Measurements from ENCODE around the gene TTYH1. TPM values are rescaled to one million over a fixed set of nuclear protein-coding genes. Genes with fewer than 3 reads are reported as not detected.

Gene TTYH1
- total RNA-seq, 2 donors from 2014 or later = not detected

DNA sequence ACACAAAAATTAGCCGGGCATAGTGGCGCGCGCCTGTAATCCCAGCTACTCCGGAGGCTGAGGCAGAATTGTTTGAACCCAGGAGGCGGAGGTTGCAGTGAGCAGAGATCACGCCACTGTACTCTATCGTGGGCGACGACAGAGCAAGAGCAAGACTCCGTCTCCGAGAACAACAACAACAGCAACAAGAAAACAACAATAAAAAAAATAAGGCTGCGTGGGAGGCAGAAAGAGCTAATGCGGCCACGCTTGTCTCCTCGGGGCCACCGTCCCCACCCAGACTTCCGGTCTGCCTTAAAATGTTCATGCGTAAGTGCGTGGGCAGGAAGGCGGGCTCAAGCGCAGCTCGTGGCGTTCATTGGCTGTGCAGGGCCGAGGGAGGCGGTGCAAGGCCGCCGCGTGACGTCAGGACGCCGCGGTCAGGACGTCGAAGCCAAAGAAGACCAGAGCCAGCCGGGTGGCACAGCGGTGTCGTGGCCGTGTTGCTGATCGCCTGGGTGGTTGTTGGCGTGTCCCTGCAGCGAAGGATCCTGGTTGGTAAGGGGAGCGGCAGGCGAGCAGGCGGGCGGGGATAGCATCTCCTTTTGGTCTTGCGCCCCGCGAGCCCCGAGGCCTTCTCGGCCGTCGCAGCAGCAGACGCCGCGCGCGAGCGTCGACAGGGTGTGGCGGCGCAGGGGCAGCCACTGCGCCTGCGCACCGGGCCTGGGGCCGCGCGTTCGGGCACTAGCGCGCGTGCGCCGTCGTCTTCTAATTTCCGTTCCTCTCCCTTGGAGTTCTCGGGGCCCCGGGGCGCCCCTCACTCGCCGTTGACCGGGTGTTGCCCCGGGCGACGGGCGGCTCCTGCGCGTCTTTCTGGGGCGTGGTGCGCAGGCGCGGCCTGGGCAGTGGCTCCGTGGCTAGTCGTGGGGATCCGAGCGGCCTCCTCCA is 33.8 kb downstream of the TTYH1 start, which contains the start of gene LENG8:
Gene LENG8 (plus strand): TSS at position 426 of the 927 bp plus-strand sequence. CDS start 2,146 bp downstream, outside the sequence.
- ATAC-seq = peak; percentile 93
- Mint-ChIP-seq H3K36me3 (ENCODE audit: low read depth) (peaks cover 11% of the 10 kb centered on the region), H3K27me3 (no peaks in the 10 kb centered on the region), H3K4me3 (peak within 1 kb of the TSS; percentile 100), H3K4me1 (peaks cover 37% of the 10 kb centered on the region), H3K27ac (peak within 1 kb of the TSS; percentile 100)
- DNase-seq = peak; percentile 94 to 96 (median 96)
- H3K9me3 ChIP-seq (ENCODE audit: control insufficient read depth, low read length, poor library complexity, severe bottlenecking) = no peaks in the 10 kb centered on the region

DNA sequence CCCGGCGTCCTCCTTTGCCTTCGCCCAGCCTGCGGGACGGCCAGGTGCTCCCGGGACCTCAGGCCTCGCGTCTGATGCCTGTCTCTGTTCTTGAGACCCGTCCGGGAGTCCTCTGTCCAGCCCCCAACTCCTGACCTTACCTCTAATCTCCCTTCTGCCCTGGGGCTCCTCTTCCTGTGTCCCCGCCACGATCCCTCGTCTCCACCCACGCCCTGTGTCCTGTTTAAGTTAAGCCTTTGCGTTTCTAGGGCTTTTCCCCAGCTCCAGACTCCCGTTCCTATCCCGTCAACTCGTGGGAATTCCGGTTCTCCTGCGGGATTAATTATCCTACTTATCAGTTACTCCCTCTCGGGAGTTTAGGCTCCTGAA is 34.4 kb downstream of the TTYH1 start:
- H3K27me3 Mint-ChIP-seq = no peaks in the 10 kb centered on the region
- H3K4me3 Mint-ChIP-seq = peak overlapping the region; percentile 100
- ATAC-seq = no peak
- no peak for DNase-seq
- H3K4me1 Mint-ChIP-seq = peaks cover 37% of the 10 kb centered on the region
- peaks cover 11% of the 10 kb centered on the region for H3K36me3 Mint-ChIP-seq (ENCODE audit: low read depth)
- peak overlapping the region; percentile 100 for H3K27ac Mint-ChIP-seq
- no peaks in the 10 kb centered on the region for H3K9me3 ChIP-seq (ENCODE audit: control insufficient read depth, low read length, poor library complexity, severe bottlenecking)

DNA sequence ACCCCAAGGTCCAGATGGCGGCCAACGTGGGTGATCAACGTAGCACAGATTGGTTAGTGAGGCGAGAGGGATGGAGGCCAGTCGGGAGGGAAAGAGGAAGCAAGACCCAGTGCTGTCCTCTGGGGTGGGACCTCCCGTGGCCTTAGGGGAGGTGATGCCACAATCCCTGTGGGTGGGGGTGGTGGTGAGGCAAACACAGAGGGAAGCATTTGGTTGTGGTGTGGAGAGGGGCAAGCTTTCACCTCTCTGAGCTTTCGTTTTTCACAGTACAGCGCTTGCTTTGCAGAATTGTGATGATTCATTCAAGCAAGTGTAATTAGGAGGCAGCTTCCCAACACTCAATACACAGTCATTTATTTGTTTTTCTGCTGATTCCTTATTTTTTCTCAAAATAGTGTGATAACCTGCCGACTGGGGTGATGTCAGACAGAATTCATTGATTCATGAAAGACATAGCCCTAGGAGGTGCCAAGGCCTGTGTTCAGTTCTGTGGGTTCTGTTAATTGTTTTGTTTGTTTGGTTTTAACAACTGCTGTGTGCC is 36.1 kb downstream of the TTYH1 start:
- Mint-ChIP-seq H3K27me3 (no peaks in the 10 kb centered on the region), H3K4me1 (peaks cover 37% of the 10 kb centered on the region), H3K36me3 (ENCODE audit: low read depth) (peaks cover 11% of the 10 kb centered on the region), H3K4me3 (peak overlapping the region; percentile 100), H3K27ac (peak overlapping the region; percentile 100)
- no peaks in the 10 kb centered on the region for H3K9me3 ChIP-seq (ENCODE audit: control insufficient read depth, low read length, poor library complexity, severe bottlenecking)
- DNase-seq = no peak
- no peak for ATAC-seq

DNA sequence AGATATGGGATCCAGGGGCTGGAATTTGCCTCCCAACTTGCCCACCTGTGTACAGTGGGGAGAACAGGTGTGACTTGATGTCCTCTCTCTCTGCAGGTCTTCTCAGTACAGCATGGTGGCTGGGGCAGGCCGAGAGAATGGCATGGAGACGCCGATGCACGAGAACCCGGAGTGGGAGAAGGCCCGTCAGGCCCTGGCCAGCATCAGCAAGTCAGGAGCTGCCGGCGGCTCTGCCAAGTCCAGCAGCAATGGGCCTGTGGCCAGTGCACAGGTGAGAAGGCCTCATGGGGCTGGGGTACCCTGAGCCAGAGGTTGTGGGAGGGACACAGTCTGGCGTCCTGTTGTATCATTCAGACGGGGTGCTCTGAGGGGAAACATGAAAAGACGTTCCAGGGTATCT is 36.7 kb downstream of the TTYH1 start:
- Mint-ChIP-seq H3K27ac (peak overlapping the region; percentile 100), H3K27me3 (no peaks in the 10 kb centered on the region), H3K36me3 (ENCODE audit: low read depth) (peaks cover 11% of the 10 kb centered on the region), H3K4me3 (no peak overlapping the region), H3K4me1 (peaks cover 37% of the 10 kb centered on the region)
- no peak for DNase-seq
- ATAC-seq = no peak
- no peaks in the 10 kb centered on the region for H3K9me3 ChIP-seq (ENCODE audit: control insufficient read depth, low read length, poor library complexity, severe bottlenecking)

DNA sequence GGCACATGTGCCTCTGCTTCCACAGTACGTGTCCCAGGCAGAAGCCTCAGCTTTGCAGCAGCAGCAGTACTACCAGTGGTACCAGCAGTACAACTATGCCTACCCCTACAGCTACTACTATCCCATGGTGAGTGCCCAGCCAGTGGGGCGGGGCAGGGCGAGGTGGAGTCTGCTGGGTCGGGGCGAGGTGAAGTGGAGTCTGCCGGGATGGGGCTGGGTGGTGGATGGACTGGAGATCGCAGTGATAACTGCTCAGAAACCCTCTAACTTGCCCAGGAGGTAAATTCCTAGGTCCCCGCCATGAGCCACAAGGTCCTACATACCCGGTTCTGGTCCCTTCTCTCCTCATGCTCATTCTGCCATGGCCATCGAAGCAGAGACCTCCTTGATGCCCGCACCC is 37.4 kb downstream of the TTYH1 start:
- no peak for DNase-seq
- no peak overlapping the region for H3K27ac Mint-ChIP-seq
- H3K4me1 Mint-ChIP-seq = peaks cover 34% of the 10 kb centered on the region

DNA sequence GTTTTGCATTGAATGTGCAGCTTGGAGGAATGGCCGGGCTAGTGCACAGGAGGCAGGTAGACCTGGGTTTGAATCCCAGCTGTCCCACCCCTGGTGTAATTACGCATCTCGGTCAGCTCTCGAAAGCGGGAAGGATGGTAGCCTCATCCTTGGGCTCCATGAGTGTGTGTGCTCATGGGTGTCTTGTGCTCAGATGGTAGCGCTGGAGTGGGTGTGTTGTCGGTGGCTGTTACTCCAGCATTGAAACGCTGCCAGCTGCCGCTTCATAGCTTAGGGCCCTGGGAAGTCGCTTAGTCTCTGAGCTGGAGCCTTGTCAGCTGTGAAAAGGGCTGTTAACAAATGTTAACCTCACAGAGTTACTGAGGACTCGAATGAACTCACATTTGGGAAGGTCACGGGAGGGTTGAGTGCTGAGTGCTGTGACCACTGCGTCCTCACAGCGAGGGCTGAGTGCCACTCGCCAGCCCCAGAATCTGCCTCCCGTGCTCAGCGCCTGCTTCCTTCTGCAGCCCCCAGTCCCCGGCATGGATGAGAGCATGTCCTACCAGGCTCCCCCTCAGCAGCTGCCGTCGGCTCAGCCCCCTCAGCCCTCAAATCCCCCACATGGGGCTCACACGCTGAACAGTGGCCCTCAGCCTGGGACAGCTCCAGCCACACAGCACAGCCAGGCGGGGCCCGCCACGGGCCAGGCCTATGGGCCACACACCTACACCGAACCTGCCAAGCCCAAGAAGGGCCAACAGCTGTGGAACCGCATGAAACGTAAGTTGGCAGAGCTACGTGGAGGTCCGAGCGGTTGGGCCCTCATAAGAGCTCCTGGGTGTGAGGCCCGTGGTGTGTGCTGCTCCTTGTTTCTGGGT is 38.9 kb downstream of the TTYH1 start:
- Mint-ChIP-seq H3K36me3 (ENCODE audit: low read depth) (peaks cover 14% of the 10 kb centered on the region), H3K27me3 (no peaks in the 10 kb centered on the region), H3K4me3 (peak overlapping the region; percentile 21), H3K27ac (peak overlapping the region; percentile 74), H3K4me1 (peaks cover 37% of the 10 kb centered on the region)
- DNase-seq = no peak
- ATAC-seq = no peak
- H3K9me3 ChIP-seq (ENCODE audit: control insufficient read depth, low read length, poor library complexity, severe bottlenecking) = no peaks in the 10 kb centered on the region

More for the DNA sequence above, 37.4 kb downstream of the TTYH1 start:
- Mint-ChIP-seq H3K36me3 (ENCODE audit: low read depth) (peaks cover 11% of the 10 kb centered on the region), H3K4me3 (no peak overlapping the region), H3K27me3 (no peaks in the 10 kb centered on the region)
- H3K9me3 ChIP-seq (ENCODE audit: control insufficient read depth, low read length, poor library complexity, severe bottlenecking) = no peaks in the 10 kb centered on the region
- no peak for ATAC-seq

DNA sequence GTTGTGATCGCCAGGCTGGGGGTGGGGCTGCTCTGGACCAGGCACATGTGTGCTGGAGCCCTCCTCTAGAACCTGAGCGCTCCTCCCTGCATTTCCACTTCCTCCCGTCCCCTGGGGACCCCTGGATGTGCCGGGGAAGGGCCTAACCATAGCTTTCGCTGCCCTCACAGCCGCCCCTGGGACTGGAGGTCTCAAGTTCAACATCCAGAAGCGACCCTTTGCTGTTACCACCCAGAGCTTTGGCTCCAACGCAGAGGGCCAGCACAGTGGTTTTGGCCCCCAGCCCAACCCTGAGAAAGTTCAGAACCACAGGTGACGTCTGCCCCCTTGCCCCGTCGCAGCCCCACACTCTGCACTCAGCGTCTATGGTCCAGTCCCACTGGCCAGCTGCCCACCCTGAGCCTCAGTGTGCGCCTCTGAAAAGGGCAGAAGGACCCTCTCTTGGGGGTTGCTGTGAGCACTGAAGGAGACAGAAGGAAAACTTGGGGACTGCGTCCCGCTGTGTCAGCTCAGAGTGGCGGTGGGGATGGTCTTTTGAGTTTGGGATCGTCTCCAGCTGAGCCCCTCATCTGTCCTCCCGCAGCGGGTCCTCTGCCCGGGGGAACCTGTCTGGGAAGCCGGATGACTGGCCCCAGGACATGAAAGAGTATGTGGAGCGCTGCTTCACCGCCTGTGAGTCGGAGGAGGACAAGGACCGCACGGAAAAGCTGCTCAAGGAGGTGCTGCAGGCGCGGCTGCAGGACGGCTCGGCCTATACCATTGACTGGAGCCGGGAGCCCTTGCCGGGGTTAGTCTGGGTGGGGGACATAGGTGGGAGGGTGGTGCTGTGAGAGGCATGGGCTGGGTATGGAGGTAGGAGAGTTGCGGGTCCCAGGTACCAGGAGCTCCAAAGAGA is 39.8 kb downstream of the TTYH1 start:
- DNase-seq = no peak
- Mint-ChIP-seq H3K4me3 (peak overlapping the region; percentile 53), H3K36me3 (ENCODE audit: low read depth) (peaks cover 16% of the 10 kb centered on the region), H3K27me3 (no peaks in the 10 kb centered on the region), H3K4me1 (peaks cover 37% of the 10 kb centered on the region), H3K27ac (peak overlapping the region; percentile 74)
- no peaks in the 10 kb centered on the region for H3K9me3 ChIP-seq (ENCODE audit: control insufficient read depth, low read length, poor library complexity, severe bottlenecking)
- ATAC-seq = no peak

DNA sequence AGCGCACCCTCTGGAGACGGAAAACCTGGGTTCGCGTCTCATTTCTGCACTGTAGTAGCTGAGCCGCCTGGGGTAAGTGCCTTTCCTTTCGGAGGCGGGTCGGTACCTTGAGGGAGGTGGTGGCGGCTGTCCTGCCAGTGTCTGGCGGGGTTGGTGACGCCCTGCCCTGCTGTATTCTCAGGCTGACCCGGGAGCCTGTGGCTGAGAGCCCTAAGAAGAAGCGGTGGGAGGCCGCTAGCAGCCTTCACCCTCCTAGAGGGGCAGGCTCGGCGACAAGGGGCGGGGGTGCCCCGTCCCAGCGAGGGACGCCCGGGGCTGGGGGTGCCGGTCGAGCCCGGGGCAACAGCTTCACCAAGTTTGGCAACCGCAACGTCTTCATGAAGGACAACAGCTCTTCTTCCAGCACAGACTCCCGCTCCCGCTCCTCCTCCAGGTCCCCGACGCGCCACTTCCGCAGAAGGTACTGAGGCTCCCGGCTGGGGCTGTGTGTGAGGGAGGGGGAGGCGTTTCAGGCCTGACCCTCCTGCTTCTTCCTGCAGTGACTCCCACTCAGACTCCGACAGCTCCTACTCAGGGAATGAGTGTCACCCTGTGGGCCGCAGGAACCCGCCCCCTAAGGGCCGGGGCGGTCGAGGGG is 40.6 kb downstream of the TTYH1 start:
- ATAC-seq (peak; percentile 2), DNase-seq (no peak)
- Mint-ChIP-seq H3K36me3 (ENCODE audit: low read depth) (peaks cover 15% of the 10 kb centered on the region), H3K4me1 (peaks cover 29% of the 10 kb centered on the region), H3K27me3 (no peaks in the 10 kb centered on the region), H3K4me3 (no peak overlapping the region), H3K27ac (no peak overlapping the region)
- no peaks in the 10 kb centered on the region for H3K9me3 ChIP-seq (ENCODE audit: control insufficient read depth, low read length, poor library complexity, severe bottlenecking)

DNA sequence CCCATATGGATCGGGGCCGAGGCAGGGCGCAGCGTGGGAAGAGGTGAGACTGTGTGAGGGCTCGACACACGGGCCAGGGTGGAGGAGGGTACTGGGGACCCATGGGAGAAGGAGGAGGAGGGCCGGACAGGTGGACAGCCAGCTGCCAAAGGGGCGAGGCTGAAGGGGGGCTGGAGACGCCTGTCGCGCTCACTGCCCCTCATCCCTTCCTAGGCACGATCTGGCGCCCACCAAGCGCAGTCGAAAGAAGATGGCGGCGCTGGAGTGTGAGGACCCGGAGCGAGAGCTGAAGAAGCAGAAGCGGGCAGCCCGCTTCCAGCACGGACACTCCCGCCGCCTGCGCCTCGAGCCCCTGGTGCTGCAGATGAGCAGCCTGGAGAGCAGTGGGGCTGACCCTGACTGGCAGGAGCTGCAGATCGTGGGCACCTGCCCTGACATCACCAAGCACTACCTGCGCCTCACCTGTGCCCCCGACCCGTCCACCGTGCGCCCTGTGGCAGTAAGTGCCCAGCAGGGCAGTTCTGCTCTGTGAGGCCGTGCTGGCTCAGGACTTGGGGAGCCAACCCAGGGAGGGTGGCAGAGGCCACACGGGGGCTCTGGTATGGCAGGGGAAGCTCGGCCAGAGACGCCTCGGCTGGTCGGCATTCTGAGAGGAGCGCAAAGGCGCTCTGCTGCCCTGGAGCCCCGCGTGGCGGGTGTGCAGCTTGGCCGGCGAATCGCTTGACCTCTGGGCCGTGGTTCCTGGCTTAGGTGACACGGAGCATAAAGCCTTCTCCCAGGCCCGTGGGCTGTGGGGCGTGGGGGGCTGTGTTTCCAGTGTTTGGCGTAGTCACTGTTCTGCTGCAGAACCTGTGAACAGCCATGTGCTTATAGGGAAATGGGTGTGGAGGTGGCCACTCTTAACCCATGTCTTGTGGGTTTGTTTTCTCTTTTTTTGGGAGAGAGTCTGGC is 41.4 kb downstream of the TTYH1 start:
- H3K27ac Mint-ChIP-seq = peak overlapping the region; percentile 85
- no peak overlapping the region for H3K4me3 Mint-ChIP-seq
- DNase-seq = no peak
- no peaks in the 10 kb centered on the region for H3K9me3 ChIP-seq (ENCODE audit: control insufficient read depth, low read length, poor library complexity, severe bottlenecking)
- no peaks in the 10 kb centered on the region for H3K27me3 Mint-ChIP-seq
- peak; percentile 4 for ATAC-seq
- peaks cover 27% of the 10 kb centered on the region for H3K4me1 Mint-ChIP-seq
- peaks cover 13% of the 10 kb centered on the region for H3K36me3 Mint-ChIP-seq (ENCODE audit: low read depth)

DNA sequence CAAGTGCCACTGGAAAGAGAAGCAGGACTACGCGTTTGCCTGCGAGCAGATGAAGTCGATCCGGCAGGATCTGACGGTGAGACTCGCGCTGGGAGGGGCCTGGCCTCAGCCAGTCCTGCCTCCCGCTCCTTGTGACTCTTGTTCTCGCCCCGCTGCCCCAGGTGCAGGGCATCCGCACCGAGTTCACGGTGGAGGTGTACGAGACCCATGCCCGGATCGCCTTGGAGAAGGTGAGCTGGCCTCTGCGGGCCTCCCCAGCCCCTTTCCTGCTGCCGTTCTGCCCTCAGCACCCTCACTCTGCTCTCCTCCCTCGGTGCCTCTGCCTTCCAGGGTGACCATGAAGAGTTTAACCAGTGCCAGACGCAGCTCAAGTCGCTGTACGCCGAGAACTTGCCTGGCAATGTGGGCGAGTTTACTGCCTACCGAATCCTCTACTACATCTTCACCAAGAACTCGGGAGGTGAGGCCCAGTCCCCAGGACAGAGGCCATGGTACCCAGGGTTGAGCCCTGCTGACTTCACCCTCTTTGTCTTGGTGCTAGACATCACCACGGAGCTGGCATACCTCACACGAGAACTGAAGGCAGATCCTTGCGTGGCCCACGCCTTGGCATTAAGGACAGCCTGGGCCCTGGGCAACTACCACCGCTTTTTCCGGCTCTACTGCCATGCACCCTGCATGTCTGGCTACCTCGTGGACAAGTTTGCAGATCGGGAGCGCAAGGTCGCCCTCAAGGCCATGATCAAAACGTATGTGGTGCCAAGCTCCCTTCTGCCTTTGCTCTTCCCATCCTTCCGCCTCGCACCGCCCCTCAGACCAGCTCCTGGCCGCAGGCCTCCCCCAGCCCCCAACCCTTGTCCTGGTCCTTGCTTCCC is 42.7 kb downstream of the TTYH1 start:
- DNase-seq = no peak
- H3K9me3 ChIP-seq (ENCODE audit: control insufficient read depth, low read length, poor library complexity, severe bottlenecking) = no peaks in the 10 kb centered on the region
- no peak for ATAC-seq
- peak overlapping the region; percentile 69 for H3K4me3 Mint-ChIP-seq
- H3K4me1 Mint-ChIP-seq = peaks cover 32% of the 10 kb centered on the region
- H3K27ac Mint-ChIP-seq = peak overlapping the region; percentile 85
- H3K27me3 Mint-ChIP-seq = no peaks in the 10 kb centered on the region
- peaks cover 12% of the 10 kb centered on the region for H3K36me3 Mint-ChIP-seq (ENCODE audit: low read depth)

Data from T-helper 17 cell (primary cell).